Non-pigmented ciliary epithelial cell (primary cell): ENCODE results near the gene THBD.
"Not testable (repeated sequence)": the region's sequence is repeated elsewhere in the genome, so short reads cannot be mapped to it uniquely, and the experiment has no call there.

ENCODE experiments used
- DNase-seq: peaks from one replicate; pipeline ENCODE4 v3.0.0-alpha.2; 2010; ENCODE audit warnings: low read depth

THBD gene

DNA sequence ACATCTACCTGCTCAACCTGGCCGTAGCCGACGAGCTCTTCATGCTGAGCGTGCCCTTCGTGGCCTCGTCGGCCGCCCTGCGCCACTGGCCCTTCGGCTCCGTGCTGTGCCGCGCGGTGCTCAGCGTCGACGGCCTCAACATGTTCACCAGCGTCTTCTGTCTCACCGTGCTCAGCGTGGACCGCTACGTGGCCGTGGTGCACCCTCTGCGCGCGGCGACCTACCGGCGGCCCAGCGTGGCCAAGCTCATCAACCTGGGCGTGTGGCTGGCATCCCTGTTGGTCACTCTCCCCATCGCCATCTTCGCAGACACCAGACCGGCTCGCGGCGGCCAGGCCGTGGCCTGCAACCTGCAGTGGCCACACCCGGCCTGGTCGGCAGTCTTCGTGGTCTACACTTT lies 13.7 kb downstream of the THBD start:
- no peak for DNase-seq

DNA sequence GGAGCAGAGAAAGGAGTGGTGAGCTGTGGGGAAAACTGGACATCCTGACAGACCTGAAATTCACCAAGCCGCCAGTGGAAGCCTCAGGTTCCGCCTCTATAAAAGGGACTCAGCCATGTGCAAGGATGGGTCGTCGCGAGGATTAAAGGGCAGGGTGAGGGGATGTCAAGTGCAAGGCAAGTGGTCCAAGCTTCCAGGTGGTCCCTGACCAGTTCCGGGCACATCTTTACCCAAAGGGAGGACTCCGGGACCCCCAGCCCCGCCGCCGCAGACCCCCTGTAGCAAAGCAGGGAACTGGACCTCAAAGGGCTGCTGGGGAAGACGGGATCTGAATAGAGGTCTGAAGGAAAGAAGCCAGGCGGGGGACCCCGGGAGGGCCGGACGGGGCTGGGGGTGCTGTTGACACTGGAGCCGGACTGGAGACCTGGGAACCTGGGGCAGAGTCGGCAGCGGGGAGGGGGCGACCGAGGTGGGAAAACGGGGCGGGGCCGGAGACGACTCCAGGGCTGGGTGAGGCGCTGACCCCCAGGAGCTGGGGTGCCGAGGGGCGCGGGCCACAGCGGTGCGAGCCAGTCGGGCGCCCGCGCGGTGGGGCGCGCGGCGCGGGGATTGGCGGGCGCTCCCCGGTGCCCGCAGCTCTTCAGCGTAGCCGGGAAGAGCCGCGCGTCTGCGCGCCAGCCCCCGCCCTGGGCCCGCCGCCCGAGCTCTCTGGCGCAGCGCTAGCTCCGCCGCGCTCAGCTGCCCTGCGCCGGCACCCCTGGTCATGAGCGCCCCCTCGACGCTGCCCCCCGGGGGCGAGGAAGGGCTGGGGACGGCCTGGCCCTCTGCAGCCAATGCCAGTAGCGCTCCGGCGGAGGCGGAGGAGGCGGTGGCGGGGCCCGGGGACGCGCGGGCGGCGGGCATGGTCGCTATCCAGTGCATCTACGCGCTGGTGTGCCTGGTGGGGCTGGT lies 14.5 kb downstream of the THBD start, which contains the start of gene SSTR4:
SSTR4 (plus strand) TSS at position 592 of the 951 bp plus-strand sequence; CDS start at position 764, 172 bp downstream.
- DNase-seq: no peak

DNA sequence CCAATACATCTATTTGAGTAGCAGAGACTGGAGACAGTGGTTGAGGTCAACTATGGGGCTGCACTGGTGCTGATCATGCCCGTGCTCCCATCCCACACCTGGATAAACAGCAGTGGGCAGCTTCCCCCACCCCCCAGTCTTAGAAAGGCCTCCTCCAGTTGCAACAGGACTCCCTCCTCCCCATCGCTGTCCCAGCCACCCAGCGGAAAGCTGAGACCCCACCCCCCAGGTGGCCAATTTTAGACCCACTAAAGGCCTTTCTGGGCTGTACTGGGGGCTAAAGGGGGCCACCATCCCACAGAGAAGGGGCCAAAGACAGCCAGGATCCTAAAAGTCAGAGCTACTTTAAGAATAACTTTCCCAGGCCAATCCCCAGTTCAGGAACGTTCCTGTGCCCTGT lies 15.6 kb downstream of the THBD start:
- no peak for DNase-seq

DNA sequence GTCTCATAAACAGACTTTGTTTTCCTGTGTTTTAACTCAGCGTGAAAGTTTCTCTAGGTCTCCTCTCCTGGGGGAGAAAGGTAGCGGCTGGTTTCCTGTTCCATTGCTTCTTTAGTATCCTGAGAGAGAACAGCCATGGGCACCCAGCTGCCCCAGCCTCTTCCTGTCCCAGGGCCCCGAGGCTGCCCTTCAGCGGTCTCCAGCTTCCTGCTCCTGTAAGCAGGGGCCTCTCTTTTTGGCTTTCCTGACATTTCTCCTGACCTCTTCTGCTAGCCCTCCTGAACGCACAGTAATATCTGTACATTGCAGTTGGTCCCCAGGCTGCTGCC lies 16.8 kb downstream of the THBD start:
- no peak for DNase-seq

DNA sequence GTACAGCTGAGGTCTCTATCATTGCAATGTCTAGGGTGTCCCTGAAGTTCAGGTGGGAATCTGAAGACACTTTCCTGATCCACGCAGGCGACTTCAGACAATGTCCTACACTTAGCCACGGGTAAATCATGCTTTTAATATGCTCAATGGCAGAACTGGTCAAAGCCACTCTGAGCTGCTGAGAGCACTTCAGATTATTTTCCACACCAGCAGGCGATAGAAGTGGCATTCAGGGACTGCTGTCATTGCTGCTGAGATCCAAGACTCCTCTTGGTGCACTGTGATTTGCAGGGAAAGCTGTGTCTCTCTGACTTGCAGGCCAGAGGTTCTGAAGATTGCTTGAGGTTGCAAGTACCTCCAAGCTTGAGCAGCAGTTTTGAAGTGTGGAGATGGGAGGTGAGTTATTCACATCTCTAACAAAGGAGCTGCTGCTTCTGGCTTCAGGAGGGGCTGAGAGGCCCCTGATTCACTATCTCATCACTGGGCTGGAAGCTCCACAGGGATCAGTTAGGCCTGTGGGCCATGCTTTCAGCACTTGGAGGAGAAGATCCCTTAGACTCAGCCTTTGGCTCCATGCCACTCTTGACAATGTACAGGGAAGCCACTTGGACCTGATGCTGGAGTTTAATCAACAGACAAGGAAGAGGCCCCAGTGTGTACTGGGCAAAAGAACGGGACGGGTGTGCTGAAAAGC lies 17.3 kb downstream of the THBD start:
- no peak for DNase-seq

DNA sequence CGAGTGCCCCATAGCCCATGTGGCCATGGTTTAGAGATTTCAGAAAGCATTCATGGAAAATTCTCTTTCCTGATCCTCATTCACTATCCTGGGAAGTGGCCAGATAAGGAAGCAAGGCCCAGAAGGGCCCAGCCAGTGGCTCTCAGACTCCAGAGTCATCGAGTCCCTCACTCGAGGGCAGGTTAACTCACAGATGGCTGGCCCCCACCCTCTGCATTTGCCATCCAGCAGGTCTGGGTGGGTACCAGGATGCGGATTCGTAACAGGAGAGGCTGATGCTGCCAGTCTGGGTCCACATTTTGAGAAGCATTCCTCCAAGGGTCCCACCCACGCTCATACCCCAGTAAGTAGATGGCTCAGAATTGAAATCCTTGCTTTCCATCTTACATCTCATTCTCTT lies 18.1 kb downstream of the THBD start:
- no peak for DNase-seq

DNA sequence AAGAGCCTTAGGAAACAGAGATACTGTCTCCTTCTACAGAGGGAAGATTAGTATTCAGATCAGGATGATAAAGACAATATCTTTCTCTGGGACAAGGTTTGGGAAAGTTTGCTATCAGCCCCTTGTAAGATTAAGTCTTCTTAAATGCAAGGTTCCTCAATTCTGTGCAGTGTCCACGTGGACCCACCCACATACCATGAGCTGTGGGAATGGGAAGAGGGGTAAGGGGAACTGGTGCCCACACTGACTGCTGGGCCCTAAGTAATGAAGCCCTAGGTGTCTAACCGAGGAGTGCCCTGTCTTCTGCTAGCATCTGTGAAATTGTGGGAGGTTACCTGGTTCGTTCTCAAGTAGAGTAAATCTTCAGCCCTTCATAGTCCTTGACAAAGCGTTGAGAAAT lies 20.1 kb downstream of the THBD start:
- DNase-seq: no peak

DNA sequence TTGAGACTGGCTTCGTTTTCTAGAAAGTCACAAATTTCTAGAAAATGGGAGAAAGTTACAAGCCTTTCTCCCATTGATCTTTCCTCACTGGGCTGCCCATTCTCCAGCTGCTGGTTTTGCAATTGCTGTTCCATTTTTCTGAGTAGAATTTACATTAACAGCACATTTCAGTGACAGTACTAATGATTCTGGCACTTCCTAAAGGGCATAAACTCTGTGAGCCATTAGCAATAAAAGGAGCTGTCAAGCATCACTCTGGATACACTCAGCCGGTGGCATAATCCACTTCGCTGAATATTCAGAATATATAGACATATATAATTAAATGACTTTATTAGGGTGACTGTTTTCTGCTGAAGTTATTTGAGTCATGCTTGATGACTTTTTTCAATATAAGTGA lies 21.1 kb downstream of the THBD start:
- DNase-seq: no peak

DNA sequence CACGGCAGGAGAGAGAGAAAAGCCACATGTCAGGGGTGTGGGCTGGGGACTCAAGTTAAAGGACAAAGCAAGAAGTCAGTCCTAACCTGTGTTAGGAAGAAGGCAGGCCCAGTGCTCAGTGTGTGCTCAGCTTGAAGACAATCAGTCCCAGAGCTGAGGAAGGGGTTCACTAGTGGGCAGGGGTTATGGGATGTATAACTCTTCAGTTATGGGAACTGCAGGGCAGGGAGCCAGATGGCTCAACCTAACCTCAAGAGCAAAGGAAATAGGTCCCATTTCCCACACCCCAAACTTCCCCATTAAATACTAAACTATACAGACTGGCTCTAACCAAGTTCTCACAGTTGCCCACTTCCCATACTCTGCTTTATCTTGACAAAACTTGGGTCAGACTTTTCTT lies 21.8 kb downstream of the THBD start:
- DNase-seq: no peak

DNA sequence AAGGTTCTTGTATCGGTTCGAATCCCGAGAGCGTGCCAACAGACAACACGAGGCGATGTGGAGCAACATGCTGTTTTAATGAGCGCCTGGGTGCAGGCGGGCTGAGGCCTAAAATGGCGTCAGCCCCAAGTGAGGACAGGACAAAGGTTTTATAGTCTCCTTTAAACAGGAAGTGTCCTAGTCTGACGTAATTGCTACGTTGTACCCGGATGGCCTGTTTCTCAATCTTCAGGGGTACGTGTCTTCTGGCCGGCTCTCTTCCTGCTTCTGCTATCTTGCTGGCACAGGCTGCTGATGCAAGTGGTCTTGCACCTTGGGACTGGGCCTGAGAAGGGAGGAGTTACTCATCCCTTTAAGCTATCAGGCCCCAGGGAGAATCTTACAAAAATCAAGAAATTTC lies 24.0 kb downstream of the THBD start:
- not testable (repeated sequence) for DNase-seq

DNA sequence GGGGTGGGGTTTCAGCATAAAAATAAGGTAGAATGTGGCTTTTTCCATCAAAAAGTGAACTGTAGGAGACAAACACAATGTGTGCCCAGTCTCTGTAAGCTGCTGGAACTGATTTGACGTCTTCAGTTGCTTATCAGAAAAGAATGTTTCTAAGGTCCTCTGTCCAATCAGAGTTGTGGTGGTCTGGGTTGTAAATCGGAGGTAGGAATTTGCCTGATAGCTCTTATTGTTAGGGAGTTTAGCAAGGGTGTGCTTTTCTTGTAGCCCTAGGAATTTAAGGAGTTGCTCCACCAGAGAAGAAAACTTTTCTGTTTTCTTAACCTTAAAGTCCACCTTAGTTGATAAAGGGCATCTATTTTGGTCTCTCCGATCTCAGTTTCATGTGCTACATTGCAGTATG lies 24.8 kb downstream of the THBD start:
- DNase-seq: no peak

DNA sequence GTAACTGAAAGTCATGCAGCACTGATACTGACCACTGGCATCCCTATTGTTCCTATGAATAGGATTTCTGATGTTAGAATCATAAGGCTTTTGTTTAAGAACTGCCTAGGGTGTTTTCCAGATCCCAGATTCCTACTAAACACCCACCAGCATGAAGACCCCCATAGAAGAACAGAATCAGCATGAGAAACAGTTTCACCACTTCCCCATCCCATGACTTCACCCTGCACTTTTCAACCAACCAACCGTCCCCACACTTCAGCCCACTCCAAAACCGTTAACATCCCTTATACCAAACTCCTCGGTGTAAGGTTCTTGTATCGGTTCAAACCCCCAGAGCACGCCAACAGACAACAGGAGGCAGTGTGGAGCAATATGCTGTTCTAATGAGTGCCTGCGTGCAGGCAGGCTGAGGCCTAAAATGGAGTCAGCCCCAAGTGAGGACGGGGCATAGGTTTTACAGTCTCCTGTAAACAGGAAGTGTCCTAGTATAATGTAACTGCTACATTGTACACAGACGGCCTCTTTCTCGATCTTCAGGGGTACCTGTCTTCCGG lies 25.8 kb downstream of the THBD start:
- DNase-seq: no peak

DNA sequence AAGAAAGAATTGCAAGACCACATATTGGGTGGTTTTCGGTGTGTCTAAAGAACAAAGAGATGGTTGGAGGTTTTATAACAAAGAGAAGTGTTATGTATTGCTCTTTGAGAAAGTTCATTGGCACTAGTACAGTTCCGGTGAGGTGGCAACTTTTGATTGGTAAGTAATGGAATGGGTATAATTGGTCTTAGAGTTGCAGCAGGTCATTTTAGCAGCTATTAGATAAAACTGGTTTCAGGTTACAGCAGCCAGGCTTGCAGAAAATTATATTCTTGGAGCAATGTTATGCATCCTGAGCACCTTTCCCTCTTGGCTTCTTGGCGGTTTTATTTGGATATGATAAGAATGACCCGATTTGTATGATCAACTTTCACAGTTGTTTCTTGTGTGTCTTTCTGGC lies 26.6 kb downstream of the THBD start:
- no peak for DNase-seq

DNA sequence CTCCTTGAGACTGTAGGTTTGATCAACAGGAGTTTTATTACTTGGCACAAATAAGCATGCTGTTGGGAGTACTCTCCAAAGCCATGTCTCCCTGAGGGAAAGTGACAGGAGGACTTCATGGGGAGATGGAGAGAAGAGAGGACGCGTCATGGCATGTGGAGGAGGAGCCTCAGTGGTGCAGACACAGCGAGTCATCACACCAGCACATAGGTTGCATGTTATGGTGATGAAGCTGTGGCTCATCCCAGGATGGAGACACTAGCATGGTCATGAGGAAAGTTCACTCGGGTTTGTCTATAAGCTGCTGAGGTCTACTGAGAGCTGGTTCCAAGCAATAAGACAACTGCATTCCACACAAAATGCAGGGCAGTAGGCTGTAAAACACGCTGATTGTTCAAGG lies 27.5 kb downstream of the THBD start:
- no peak for DNase-seq

DNA sequence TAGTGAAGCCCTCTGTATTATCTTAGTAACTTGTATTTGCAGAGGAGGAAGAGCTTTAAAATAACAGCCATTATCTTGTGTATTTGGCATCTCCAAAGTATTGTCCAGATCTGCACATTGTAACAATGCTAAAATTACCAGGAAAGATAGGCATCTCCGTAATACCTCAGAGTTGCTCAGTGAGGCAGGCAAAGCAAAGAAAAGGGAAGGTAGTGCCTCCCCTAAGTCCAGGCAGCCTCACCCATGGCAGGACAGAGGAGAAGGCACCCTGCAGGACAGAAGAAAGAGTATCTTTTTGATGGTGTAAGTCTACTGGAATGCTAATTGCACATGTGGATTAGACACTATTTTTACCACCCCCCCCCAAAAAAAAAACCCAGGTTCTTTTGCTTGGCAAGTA lies 27.9 kb downstream of the THBD start:
- DNase-seq: no peak

DNA sequence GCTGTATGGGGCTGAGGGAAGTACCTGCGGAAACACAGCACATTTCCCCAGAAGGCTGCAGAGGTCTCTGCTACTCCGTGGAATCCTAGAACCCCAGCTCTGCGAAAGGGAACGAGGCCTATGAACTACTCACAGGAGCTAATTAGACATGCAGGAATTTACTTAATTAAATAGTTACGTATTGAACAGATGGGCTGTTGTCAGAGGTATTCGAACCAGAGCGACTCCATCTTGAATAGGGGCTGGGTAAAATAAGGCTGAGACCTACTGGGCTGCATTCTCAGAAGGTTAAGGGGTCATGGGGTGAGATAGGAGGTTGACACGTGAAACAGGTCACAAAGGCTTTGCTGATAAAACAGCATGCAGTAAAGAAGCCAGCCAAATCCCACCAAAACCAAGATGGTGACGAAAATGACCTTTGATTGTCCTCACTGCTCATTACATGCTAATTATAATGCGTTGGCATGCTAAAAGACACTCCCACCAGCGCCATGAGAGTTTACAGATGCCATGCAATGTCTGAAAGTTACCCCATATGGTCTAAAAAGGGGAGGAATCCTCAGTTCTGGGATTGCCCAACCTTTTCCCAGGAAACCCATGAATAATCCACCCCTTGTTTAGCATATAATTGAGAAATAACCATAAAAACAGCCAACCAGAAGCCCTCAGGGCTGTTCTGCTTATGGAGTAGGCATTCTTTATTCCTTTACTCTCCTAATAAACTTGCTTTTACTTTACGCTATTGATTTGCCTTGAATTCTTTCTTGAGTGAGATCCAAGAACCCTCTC lies 29.0 kb downstream of the THBD start:
- no peak for DNase-seq

DNA sequence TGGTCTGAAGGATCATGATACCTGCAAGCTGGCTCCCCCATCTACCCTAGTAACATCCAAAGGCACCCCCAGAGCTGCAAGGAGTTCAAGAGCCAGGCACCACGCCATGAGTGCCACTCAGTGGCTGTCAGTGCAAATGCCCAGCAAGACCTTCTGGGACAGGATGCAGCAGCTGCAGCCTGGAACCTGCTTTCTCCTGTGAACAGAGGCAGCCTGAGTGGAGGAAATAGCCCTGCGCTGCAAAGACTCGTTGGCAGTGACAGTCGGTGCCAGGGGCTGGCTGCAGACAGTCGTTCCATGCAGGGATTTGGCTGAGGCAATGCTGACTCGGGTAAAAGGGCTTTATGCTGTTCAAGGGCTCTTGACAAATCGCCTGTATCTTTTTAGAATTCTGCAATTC lies 30.1 kb downstream of the THBD start:
- no peak for DNase-seq

DNA sequence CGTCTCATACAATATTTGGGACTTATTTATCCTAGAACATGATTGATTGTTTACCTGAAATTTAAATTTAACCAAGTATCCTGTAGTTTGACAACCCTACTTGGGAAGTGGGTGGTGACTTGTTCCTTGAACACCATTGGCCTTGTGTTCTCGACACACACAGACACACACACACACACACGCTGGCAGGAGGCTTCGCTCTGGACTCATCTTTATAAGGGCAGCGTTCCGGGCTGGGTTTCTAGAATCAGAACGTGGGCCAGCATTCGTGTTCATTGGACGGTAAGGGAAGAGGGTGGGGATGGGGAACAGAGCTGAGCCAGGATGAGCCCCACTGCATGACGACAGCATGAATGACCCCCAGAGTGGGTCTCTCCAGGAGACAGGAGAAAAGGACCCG lies 30.5 kb downstream of the THBD start:
- no peak for DNase-seq

DNA sequence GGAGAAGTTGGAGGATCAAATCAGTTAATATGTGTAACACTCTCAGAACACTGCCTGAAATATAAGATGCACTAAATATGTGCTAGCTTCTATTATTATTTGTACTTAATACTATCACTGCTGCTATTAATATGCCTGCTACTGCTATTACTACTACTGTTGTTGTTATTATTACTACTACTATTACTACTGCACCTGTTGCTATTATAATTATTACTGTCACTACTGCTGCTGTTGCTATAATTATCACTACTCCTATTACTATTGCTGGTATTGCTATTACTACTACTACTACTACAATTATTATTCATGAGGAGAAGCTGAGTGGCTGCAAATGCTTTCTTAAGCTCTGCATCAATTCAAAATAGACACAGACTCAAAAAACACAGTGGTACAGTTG lies 31.0 kb downstream of the THBD start:
- DNase-seq: no peak

DNA sequence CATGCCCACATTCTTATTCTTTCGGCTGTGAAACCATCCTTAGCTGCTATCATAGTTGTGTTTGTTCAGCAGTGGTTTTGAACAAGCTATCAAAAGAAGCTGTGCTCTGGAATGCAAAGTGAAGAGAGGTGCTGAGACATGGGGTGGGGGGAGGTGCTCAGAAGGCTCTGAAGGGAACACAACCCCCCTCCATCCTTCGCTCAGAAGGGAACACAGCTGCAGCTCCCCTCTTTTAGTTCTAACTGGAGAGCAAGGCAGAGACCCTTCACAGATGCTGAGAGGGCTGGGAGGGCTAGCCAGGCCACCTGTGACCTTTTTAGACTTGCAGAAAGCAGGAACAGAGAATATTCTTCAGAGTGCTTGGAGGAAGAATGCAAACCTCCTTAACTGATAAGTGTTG lies 32.0 kb downstream of the THBD start:
- no peak for DNase-seq

DNA sequence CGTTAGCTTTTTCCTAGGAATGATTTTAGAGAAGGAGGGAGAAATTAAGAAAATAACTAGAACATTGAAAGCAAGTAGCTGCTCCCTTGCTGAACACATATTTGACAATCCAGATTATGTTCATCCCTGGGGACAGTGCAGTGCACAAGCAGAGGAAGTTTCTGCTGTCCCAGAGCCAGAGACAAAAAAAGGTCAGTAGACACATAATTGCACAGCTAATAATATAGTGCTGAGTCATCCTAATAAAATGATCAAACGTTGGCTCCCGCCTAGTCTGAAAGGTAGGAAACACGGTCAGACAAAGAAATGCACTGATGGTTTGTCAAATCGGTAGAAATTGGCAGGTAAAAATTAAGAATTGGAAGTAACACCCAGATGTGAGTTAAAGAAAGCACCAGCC lies 36.0 kb downstream of the THBD start:
- DNase-seq: no peak

DNA sequence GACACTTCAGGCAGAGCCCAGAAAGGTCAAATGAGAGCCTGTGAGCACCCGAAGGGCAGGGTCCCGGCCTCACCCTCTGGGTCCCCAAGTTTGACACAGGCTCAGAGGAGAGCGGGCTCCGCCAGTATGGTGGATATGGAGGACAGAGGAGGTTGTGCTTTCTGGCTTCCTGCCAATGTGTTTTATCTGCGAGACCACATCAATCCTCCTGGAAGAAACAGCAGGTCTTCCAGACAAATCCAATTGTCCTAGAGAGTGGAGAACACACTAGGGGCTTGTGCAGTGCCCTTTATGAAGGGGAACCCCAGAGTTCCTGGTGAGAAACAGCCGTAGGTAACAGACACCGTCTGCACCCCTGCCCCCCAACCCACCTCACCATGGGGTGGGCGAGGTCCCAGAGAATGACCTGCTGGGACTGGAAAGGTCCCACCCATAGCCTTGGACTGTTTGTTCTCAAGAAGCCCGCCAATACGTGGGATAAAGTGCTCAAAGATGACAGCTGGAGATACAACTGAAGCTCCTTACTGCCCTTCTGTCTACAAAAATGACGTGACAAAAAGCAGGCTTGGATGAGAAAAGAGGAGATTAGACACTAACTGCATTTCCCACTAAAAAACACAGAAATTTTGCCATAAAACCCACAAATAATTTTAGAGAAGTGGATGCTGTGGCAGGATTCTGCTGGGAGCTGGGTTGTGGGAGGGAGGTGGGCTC lies 38.3 kb downstream of the THBD start:
- DNase-seq: no peak
